B cell (primary cell): Measurements from ENCODE around the gene LIPA. TPM values are rescaled to one million over a fixed set of nuclear protein-coding genes. Genes with fewer than 3 reads are reported as not detected.

Source experiments
- ATAC-seq: fragments of 200-7000 bp; cut with Tn5 transposase; one replicate; pipeline ENCODE4 v1.10.0; 2021; ENCODE audit warnings: low read depth, mild to moderate bottlenecking, moderate number of reproducible peaks, moderate library complexity
- CTCF ChIA-PET: fragments of 350-600 bp; sonication (Branson Sonifier 250); formaldehyde crosslinking; loops from one replicate; lab custom pipeline; 2021; ENCODE audit warnings: antibody characterized with exemption, inconsistent platforms; lab: Charles Lee
- POLR2A ChIA-PET: fragments of 350-600 bp; sonication (Branson Sonifier 250); formaldehyde crosslinking; loops from one replicate; lab custom pipeline; 2021; ENCODE audit warnings: antibody characterized with exemption; lab: Charles Lee
- DNase-seq: peaks from one replicate; pipeline ENCODE4 v3.0.0; 2013
- H2AFZ ChIP-seq: 2 replicates; pipeline ENCODE4 v1.6.1; 2012; ENCODE audit warnings: mild to moderate bottlenecking, low read depth, low read length; ENCODE audit not compliant: insufficient read depth, poor library complexity, severe bottlenecking
- H3K27ac ChIP-seq, 2 donors: 1 replicate in 1 of 2; 2 replicates in 1 of 2; pipeline ENCODE4 v1.5.1; 2012 to 2013; ENCODE audit warnings: low read length in 2 of 2, mild to moderate bottlenecking in 2 of 2, moderate library complexity in 1 of 2
- H3K27me3 ChIP-seq, 4 experiments: fragments of 200-600 bp in 1 of 4; sonication (generic) in 1 of 4; replicated peaks in 1 of 4; 1 replicate in 2 of 4; 2 replicates in 2 of 4; pipeline versions ENCODE4 v1.6.1 to v1.7.0; 2013 to 2016; ENCODE audit warnings: low read length in 3 of 4, mild to moderate bottlenecking in 2 of 4, mixed read lengths in 1 of 4, moderate library complexity in 1 of 4; ENCODE audit not compliant: insufficient read depth in 4 of 4, control insufficient read depth in 3 of 4; ENCODE audit errors: control extremely low read depth in 1 of 4
- H3K36me3 ChIP-seq, 2 experiments: replicated peaks in 1 of 2; 1 replicate in 1 of 2; 2 replicates in 1 of 2; pipeline versions ENCODE4 v1.6.1 to v1.7.1; 2013; ENCODE audit warnings: low read length in 1 of 2; ENCODE audit not compliant: insufficient read depth in 2 of 2, control insufficient read depth in 1 of 2; ENCODE audit errors: control extremely low read depth in 1 of 2, extremely low read depth in 1 of 2
- H3K4me1 ChIP-seq, 2 donors: fragments of 200-600 bp in 1 of 2; sonication (generic) in 1 of 2; 1 replicate in 1 of 2; 2 replicates in 1 of 2; pipeline versions ENCODE4 v1.5.1 to v1.6.1; 2013 to 2017; ENCODE audit warnings: low read length in 2 of 2; ENCODE audit not compliant: control insufficient read depth in 2 of 2, insufficient read depth in 2 of 2
- H3K4me2 ChIP-seq: replicated peaks from 2 replicates; pipeline ENCODE3; 2012; ENCODE audit warnings: mild to moderate bottlenecking, low read depth, low read length; ENCODE audit not compliant: poor library complexity, severe bottlenecking
- H3K4me3 ChIP-seq, 5 experiments: fragments of 200-600 bp in 1 of 5; sonication (generic) in 1 of 5; 1 replicate in 3 of 5; 2 replicates in 2 of 5; pipeline versions ENCODE4 v1.5.1 to v1.7.0; 2011 to 2016; ENCODE audit warnings: low read length in 4 of 5, mild to moderate bottlenecking in 4 of 5, low read depth in 2 of 5, control low read depth in 1 of 5, moderate library complexity in 1 of 5; ENCODE audit not compliant: insufficient read depth in 1 of 5; ENCODE audit errors: control extremely low read depth in 1 of 5, extremely low read depth in 1 of 5
- H3K79me2 ChIP-seq: fragments of 200-600 bp; sonication (generic); one replicate; pipeline ENCODE4 v1.6.0; 2016; ENCODE audit warnings: low read length; ENCODE audit not compliant: control insufficient read depth, insufficient read depth
- H3K9ac ChIP-seq: fragments of 200-600 bp; sonication (generic); 2 replicates; pipeline ENCODE4 v1.6.1; 2017; ENCODE audit warnings: mild to moderate bottlenecking, low read length, moderate library complexity
- H3K9me3 ChIP-seq, 3 donors: one replicate each; pipeline versions ENCODE4 v1.6.1 to v1.7.1; 2013; ENCODE audit warnings: low read length in 2 of 3; ENCODE audit not compliant: control insufficient read depth in 2 of 3, insufficient read depth in 1 of 3; ENCODE audit errors: control extremely low read depth in 1 of 3
- H4K20me1 ChIP-seq: 2 replicates; pipeline ENCODE4 v1.6.0; 2012; ENCODE audit warnings: mild to moderate bottlenecking, low read length; ENCODE audit not compliant: insufficient read depth, control insufficient read depth, poor library complexity, severe bottlenecking
- H3K27ac Mint-ChIP-seq: one replicate; pipeline ENCODE4 v1.8.0; 2021; ENCODE audit warnings: mixed read lengths
- H3K27me3 Mint-ChIP-seq: one replicate; pipeline ENCODE4 v1.8.0; 2021; ENCODE audit warnings: mixed read lengths
- H3K4me1 Mint-ChIP-seq: one replicate; pipeline ENCODE4 v1.8.0; 2021; ENCODE audit warnings: mixed read lengths
- H3K4me3 Mint-ChIP-seq: one replicate; pipeline ENCODE4 v1.8.0; 2021; ENCODE audit warnings: mixed read lengths
- H3K9me3 Mint-ChIP-seq: one replicate; pipeline ENCODE4 v1.8.0; 2022; ENCODE audit warnings: mixed read lengths; ENCODE audit not compliant: insufficient read depth
- CTCF ChIP-seq: fragments of 200-600 bp; IDR thresholded peaks from one replicate; pipeline ENCODE4 v1.8.0; 2022; ENCODE audit warnings: antibody characterized with exemption, mild to moderate bottlenecking
- EZH2 ChIP-seq: IDR thresholded peaks from 2 replicates; pipeline ENCODE4 v1.6.1; 2012; ENCODE audit warnings: borderline replicate concordance, low read depth, mild to moderate bottlenecking, moderate library complexity, low read length; ENCODE audit not compliant: insufficient read depth, poor library complexity, severe bottlenecking
- WGBS: methylation state at CpG from one replicate; pipeline ENCODE4 v1.1.5; 2013; ENCODE audit warnings: missing lambda C conversion rate; ENCODE audit not compliant: insufficient coverage; 5-methylcytosine and 5-hydroxymethylcytosine counted together
- intact Hi-C: fragments of 100-400 bp; cut with micrococcal nuclease; formaldehyde crosslinking; loops from one replicate; pipeline ENCODE4 v1.10.0; 2022
- polyA plus RNA-seq: library from polyadenylated mRNA; depleted of rRNA; stranded (reverse); fragments of >200 nt; gene quantifications from 2 replicates; pipeline ENCODE4 v1.2.3, GENCODE V29; 2012
- total RNA-seq, 2 donors: library from RNA; stranded (reverse); fragments of 120-200 nt in 1 of 2; gene quantifications; 1 replicate in 1 of 2; 2 replicates in 1 of 2; pipeline versions ENCODE4 v1.2.3 to v1.2.4, GENCODE V29; 2013 to 2022

Gene LIPA
- total and polyA plus RNA-seq, 2 donors (not counting 1 experiment from before 2014, with no cell fraction given), result 16.4 to 36.5 TPM

DNA sequence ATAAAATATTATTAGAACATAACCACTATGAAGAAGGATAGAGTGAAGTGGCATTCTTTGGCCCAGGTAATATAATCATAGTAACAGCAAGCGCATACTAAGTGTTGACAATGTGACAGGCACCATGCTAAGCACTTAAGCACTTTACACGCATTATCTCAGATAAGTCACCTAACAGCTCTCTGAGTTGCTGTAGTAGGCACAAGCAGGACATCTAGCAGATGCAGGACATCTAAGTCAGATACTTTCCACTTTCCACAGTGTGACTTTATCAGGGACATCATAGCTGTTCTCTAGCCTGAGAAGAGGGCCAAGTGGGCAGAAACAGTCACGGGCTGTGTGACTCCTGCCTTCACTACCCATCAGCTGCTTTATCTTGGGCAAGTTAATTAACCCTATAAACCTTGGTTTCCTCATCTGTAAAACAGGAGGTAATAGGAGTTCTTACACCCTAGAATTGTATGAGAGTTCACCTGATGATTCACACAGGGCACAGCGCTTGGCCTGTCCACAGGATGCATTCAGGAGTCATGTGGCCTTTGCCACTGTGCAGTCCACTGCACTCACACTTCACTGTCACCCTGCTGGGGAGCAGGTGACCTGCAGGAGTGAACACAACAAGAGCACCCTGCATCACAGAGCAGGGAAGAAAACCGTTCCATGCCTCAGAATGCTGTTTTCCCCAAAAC is 12.5 kb downstream of the LIPA start:
- Histone ChIP-seq H3K79me2 (peaks cover 32% of the 10 kb centered on the region), H3K9ac (no peak overlapping the region), H3K4me2 (no peak overlapping the region), H2AFZ (no peak overlapping the region), H3K4me3 (no peak overlapping the region), H3K9me3 (no peaks in the 10 kb centered on the region), H3K36me3 (peaks cover 0 to 36% of the 10 kb centered on the region in 2 experiments), H4K20me1 (no peaks in the 10 kb centered on the region), H3K27ac (no peak overlapping the region), H3K4me1 (peaks cover 20 to 22% of the 10 kb centered on the region in 2 donors), H3K27me3 (no peaks in the 10 kb centered on the region)
- Mint-ChIP-seq H3K4me3 (no peak overlapping the region), H3K4me1 (peaks cover 22% of the 10 kb centered on the region), H3K27me3 (no peaks in the 10 kb centered on the region), H3K27ac (no peak overlapping the region), H3K9me3 (no peaks in the 10 kb centered on the region)
- intact Hi-C loops, result no loop called here
- CTCF ChIA-PET, result interaction anchor here (6.6 kb wide), 1 partner anchor 23 kb away, joined by 71 read pairs; no protein-coding TSS in a partner anchor
- no peak for TF ChIP-seq CTCF
- TF ChIP-seq EZH2, result no peak
- DNase-seq (no peak), ATAC-seq (no peak)
- POLR2A ChIA-PET, result no interaction called here
- WGBS, result 92% methylated on average over 4 of the region's 5 CpGs

DNA sequence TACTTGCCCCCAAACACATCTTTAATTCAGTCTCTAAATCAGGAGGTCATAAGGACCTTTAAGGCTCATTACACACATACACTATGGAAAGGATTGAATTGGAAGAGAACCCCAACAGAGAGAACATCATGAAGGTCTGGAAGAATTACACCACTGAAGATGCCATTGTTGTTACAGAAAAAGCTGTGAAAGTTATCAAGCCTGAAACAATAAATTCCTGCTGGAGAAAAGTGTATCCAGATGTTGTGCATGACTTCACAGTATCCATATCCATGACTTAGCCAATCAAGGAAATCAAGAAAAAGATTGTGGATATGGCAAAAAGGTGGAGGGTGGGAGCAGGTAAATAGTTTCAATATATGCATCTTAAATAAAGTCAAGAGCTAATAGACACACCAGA is 13.7 kb downstream of the LIPA start:
- ATAC-seq (no peak), DNase-seq (no peak)
- H3K4me1 ChIP-seq, result peaks cover 11% of the 10 kb centered on the region in 2 donors
- TF ChIP-seq CTCF (no peak), EZH2 (no peak)
- no peak overlapping the region for H3K27ac Mint-ChIP-seq
- ChIA-PET POLR2A (no interaction called here), CTCF (no interaction called here)
- H3K27me3 ChIP-seq, result no peaks in the 10 kb centered on the region
- peaks cover 0 to 44% of the 10 kb centered on the region in 2 experiments for H3K36me3 ChIP-seq
- H3K9me3 ChIP-seq, result no peaks in the 10 kb centered on the region
- H3K4me2 ChIP-seq, result no peak overlapping the region
- no peak overlapping the region for H3K4me3 ChIP-seq
- intact Hi-C loops, result no loop called here
- H3K4me1 Mint-ChIP-seq, result peaks cover 10% of the 10 kb centered on the region
- no peaks in the 10 kb centered on the region for H3K9me3 Mint-ChIP-seq
- no peak overlapping the region for H2AFZ ChIP-seq
- no peak overlapping the region for H3K4me3 Mint-ChIP-seq
- H3K27ac ChIP-seq, result no peak overlapping the region
- H3K9ac ChIP-seq, result no peak overlapping the region
- peaks cover 33% of the 10 kb centered on the region for H3K79me2 ChIP-seq
- H4K20me1 ChIP-seq, result no peaks in the 10 kb centered on the region
- no peaks in the 10 kb centered on the region for H3K27me3 Mint-ChIP-seq
